Suprapubic skin (tissue), 3 donors: Measurements from ENCODE around the gene BST2.

Source experiments
- CTCF ChIP-seq, 2 donors: fragments of 200-600 bp in 1 of 2; fragments of 450-650 bp in 1 of 2; sonication (generic) in 1 of 2; IDR thresholded peaks; one replicate each; pipeline ENCODE4 v1.5.1; 2016 to 2019; ENCODE audit warnings: antibody characterized with exemption in 2 of 2, mild to moderate bottlenecking in 1 of 2, moderate library complexity in 1 of 2
- EP300 ChIP-seq: sonication (generic); formaldehyde crosslinking; IDR thresholded peaks from one replicate; pipeline ENCODE4 v1.6.1; 2017; ENCODE audit warnings: antibody characterized with exemption

- TF ChIP-seq CTCF (IDR thresholded peaks at IDR 0.05) (no peak), EP300 (no peak)
Measured at GRCh38 chr19:17379221-17379631, 26.2 kb downstream of the BST2 start.
